ENCODE measurements around the gene NTHL1.

The NTHL1 gene

DNA sequence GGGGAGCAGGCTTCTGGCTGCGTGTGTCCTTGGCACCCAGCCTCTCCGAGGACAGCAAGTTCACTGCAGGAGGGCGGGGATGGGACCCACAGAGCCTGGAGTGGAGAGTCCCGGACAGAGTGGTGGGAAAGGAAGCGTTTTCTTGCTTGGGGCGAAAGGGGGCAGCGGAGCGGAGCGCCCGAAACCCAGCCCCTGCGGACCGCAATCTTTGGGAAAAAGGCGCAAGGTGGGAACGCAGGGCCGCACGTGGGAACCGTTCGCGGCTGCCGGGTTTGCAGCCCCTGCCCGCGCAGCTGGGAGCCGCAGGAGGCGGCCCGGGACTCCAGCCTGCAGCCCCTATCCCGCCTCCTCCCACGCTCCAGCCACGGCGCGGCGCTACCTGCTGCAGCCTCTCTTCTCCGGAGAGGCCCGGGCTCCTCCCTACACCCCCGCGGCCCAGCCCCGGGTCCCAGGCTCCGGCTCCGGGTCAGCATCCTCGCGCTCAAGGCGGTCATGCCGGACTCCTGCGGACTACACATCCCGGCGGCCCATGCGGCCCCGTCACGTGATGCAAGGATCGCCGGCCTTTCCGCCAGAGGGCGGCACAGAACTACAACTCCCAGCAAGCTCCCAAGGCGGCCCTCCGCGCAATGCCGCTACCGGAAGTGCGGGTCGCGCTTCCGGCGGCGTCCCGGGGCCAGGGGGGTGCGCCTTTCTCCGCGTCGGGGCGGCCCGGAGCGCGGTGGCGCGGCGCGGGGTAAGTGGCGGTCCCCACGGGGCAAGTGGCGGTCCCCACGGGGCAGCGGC is at the start of gene NTHL1, which contains the start of gene TSC2:
TSS of gene NTHL1 (minus strand) at position 505 of the 786 bp plus-strand sequence. CDS start at position 494, 11 bp downstream.
TSS of gene TSC2 (plus strand) at position 656 of the 786 bp plus-strand sequence. CDS start 631 bp downstream, outside the sequence.
- Histone ChIP-seq H2AFZ (ENCODE audit: low read length, unreplicated experiment) (peak within 1 kb of the TSS; percentile 95), H3K27me3 (ENCODE audit: insufficient read depth, low read length) (no peaks in the 10 kb centered on the region), H3K79me2 (ENCODE audit: control insufficient read depth, insufficient read depth, low read length, unreplicated experiment) (peaks cover 13% of the 10 kb centered on the region), H3K4me3 (ENCODE audit: low read depth, low read length) (peak within 1 kb of the TSS; percentile 90), H3K36me3 (ENCODE audit: insufficient read depth, low read length) (no peaks in the 10 kb centered on the region), H3K4me1 (ENCODE audit: control insufficient read depth, insufficient read depth, low read length, unreplicated experiment) (peaks cover 13% of the 10 kb centered on the region), H3K27ac (ENCODE audit: low read depth, low read length) (no peak within 1 kb of the TSS)

DNA sequence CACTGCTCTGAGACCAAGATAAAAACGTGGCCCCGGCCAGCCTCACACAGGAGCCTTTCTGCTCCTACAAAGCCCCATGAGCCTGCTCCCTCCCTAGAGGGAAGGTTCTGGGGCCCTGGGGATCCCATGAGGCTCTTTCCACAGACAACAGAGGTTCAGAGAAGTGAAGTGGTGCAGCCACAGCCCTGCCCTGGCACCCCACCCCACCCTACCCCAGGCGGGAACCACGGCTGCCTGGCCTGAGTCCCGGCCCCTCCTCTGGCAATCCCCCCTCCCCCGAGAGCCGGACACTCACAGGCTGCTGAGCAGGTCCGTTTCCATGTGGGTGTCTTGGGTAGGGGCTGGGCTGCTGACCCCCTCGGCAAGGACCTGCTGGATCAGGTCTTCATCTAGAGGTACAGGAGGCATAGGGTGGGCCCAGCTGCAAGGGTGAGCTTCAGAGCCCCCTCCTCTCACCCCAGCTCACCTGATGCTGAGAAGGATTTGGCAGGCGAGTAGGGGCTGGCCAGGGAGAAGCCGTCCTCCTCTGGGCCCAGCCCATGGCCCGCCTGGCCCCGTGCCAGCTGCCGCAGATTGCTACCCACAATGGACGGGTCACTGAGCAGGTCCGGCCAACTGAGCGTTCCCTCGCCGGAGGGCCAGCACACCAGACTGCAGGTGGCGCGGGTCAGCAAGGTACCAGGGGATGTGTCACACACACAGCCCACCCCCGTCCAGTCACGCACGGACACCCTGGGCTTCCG is 49.4 kb upstream of the NTHL1 start:
- H3K4me3 ChIP-seq (ENCODE audit: low read depth, low read length) = no peak overlapping the region
- no peaks in the 10 kb centered on the region for H3K27me3 ChIP-seq (ENCODE audit: insufficient read depth, low read length)
- peaks cover 9% of the 10 kb centered on the region for H3K4me1 ChIP-seq (ENCODE audit: control insufficient read depth, insufficient read depth, low read length, unreplicated experiment)
- no peak overlapping the region for H2AFZ ChIP-seq (ENCODE audit: low read length, unreplicated experiment)
- no peaks in the 10 kb centered on the region for H3K79me2 ChIP-seq (ENCODE audit: control insufficient read depth, insufficient read depth, low read length, unreplicated experiment)
- no peak overlapping the region for H3K27ac ChIP-seq (ENCODE audit: low read depth, low read length)
- H3K36me3 ChIP-seq (ENCODE audit: insufficient read depth, low read length) = peaks cover 6% of the 10 kb centered on the region; the same call in 1 of the 2 replicates

DNA sequence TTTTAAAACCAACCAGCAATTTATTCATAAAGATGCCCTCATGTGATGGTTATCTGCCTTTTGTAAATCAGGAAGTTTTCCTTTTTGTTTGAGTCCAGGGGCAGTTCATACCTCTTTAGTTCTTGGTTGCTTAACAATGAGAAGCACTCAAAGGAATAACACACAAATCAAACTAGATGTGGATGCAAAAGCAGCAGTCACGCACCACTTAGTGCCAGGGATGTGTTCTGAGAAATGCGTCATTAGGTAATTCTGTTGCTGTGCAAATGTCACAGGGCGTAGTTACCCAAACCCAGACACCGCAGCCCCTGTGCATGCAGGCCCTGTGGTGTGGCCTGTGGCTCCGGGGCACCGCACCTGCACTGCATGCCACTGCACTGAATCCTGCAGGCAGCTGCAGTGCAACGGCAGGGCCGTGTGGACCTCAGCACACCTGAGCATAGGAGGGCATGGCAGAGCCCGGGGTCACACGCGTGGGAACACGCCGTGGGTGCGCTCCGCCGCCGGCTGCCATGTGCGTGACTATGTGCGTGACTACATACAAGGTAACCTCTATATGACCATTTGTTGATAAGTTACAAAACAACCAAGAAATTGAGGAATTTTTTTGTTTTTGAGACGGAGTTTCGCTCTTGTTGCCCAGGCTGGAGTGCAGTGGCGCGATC is 48.4 kb upstream of the NTHL1 start:
- Histone ChIP-seq H3K27ac (ENCODE audit: low read depth, low read length) (peak overlapping the region; percentile 40; the same call in 1 of the 2 replicates), H3K4me3 (ENCODE audit: low read depth, low read length) (no peak overlapping the region), H3K27me3 (ENCODE audit: insufficient read depth, low read length) (no peaks in the 10 kb centered on the region), H2AFZ (ENCODE audit: low read length, unreplicated experiment) (no peak overlapping the region), H3K36me3 (ENCODE audit: insufficient read depth, low read length) (peaks cover 12% of the 10 kb centered on the region; the same call in 1 of the 2 replicates), H3K79me2 (ENCODE audit: control insufficient read depth, insufficient read depth, low read length, unreplicated experiment) (no peaks in the 10 kb centered on the region), H3K4me1 (ENCODE audit: control insufficient read depth, insufficient read depth, low read length, unreplicated experiment) (peaks cover 9% of the 10 kb centered on the region)

DNA sequence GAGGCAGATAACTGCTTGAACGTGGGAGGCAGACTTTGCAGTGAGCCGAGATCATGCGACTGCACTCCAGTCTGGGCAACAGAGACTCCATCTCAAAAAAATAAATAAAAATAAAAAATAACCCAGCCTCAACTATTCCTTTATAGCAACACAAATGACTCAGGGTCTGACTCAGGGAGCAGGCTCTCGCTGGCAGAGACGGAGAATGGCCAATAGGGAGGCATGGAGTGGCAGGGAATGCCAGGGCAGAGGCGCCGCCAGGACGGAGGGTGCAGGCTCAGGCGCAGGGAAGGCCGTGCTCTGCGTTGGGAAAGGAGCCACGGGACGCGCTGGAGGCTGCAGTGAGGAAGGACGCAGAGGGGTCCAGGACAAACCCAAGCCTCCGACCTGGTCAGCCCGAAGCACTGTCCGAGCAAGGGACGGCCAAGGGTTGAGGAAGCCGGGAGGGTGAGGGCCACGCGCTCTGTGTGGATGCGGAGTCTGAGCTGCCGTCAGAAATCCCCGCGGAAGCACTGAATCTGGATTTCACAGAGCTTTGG is 47.8 kb upstream of the NTHL1 start:
- H3K79me2 ChIP-seq (ENCODE audit: control insufficient read depth, insufficient read depth, low read length, unreplicated experiment) = no peaks in the 10 kb centered on the region
- peaks cover 9% of the 10 kb centered on the region for H3K4me1 ChIP-seq (ENCODE audit: control insufficient read depth, insufficient read depth, low read length, unreplicated experiment)
- no peak overlapping the region for H2AFZ ChIP-seq (ENCODE audit: low read length, unreplicated experiment)
- peaks cover 16% of the 10 kb centered on the region; the same call in 1 of the 2 replicates for H3K36me3 ChIP-seq (ENCODE audit: insufficient read depth, low read length)
- peak overlapping the region; percentile 40; the same call in 1 of the 2 replicates for H3K27ac ChIP-seq (ENCODE audit: low read depth, low read length)
- no peaks in the 10 kb centered on the region for H3K27me3 ChIP-seq (ENCODE audit: insufficient read depth, low read length)
- H3K4me3 ChIP-seq (ENCODE audit: low read depth, low read length) = no peak overlapping the region

DNA sequence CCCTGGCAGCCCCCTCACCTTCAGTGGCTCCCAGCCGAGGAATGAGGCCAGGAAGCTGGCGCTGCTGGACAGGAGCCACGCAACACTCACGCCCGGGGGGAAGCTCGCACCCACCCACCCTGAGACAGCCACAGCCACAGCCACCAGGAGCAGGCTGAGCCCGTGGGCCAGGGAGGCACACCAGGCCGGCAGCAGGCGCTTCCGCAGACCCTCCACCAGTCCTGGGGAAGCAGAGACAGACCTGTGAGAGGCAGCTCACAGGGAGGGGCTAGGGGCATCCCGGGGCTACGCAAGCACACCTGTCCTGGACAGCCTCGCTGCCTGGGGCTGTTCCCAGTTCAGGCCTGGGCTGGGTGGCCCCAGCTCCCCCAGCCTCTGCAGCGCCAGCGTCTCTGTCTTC is 46.2 kb upstream of the NTHL1 start:
- Histone ChIP-seq H3K27ac (ENCODE audit: low read depth, low read length) (no peak overlapping the region), H2AFZ (ENCODE audit: low read length, unreplicated experiment) (no peak overlapping the region), H3K4me3 (ENCODE audit: low read depth, low read length) (no peak overlapping the region), H3K4me1 (ENCODE audit: control insufficient read depth, insufficient read depth, low read length, unreplicated experiment) (peaks cover 9% of the 10 kb centered on the region), H3K79me2 (ENCODE audit: control insufficient read depth, insufficient read depth, low read length, unreplicated experiment) (no peaks in the 10 kb centered on the region), H3K36me3 (ENCODE audit: insufficient read depth, low read length) (peaks cover 21% of the 10 kb centered on the region; the same call in 1 of the 2 replicates), H3K27me3 (ENCODE audit: insufficient read depth, low read length) (no peaks in the 10 kb centered on the region)

DNA sequence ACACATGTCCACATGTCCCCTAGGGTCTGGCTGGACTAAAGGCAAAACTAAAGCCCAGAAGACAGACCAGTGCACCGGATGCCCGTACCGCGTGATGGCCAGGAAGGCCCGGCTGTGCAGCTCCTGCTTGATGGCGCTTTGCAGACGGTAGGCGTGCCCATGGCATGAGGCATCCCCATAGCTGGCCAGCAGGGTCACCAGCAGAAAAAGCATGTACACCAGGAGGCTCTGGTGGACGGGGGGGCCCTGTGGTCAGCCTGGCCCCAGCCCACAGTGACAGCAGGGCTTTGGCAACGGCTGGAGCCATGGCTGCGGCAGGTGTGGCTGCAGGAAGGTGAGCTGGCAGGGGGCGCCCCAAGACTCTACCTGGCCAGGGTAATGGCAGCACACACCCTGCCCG is 45.2 kb upstream of the NTHL1 start:
- Histone ChIP-seq H3K4me1 (ENCODE audit: control insufficient read depth, insufficient read depth, low read length, unreplicated experiment) (peaks cover 9% of the 10 kb centered on the region), H3K4me3 (ENCODE audit: low read depth, low read length) (no peak overlapping the region), H3K27ac (ENCODE audit: low read depth, low read length) (no peak overlapping the region), H3K79me2 (ENCODE audit: control insufficient read depth, insufficient read depth, low read length, unreplicated experiment) (no peaks in the 10 kb centered on the region), H2AFZ (ENCODE audit: low read length, unreplicated experiment) (no peak overlapping the region), H3K36me3 (ENCODE audit: insufficient read depth, low read length) (peaks cover 21% of the 10 kb centered on the region; the same call in 1 of the 2 replicates), H3K27me3 (ENCODE audit: insufficient read depth, low read length) (no peaks in the 10 kb centered on the region)

DNA sequence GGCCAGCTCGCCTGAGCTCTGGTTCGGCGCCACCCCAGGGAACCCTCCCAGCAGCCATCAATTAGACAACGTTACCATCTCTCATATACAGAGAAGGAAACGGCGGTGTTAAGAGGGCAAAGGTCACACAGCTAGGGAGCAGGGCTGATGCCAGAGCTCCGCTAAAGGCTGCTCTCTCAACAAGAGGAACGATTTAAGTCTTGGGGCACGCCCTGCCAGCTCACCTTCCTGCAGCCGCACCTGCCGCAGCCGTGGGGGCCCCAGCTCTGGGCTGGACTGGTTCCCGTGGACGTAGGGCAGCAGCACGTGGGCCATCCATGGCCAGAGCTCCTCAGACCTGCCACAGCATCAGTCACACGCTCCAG is 44.6 kb upstream of the NTHL1 start:
- H3K79me2 ChIP-seq (ENCODE audit: control insufficient read depth, insufficient read depth, low read length, unreplicated experiment) = no peaks in the 10 kb centered on the region
- no peaks in the 10 kb centered on the region for H3K27me3 ChIP-seq (ENCODE audit: insufficient read depth, low read length)
- no peak overlapping the region for H2AFZ ChIP-seq (ENCODE audit: low read length, unreplicated experiment)
- H3K36me3 ChIP-seq (ENCODE audit: insufficient read depth, low read length) = peaks cover 21% of the 10 kb centered on the region; the same call in 1 of the 2 replicates
- peaks cover 9% of the 10 kb centered on the region for H3K4me1 ChIP-seq (ENCODE audit: control insufficient read depth, insufficient read depth, low read length, unreplicated experiment)
- H3K27ac ChIP-seq (ENCODE audit: low read depth, low read length) = no peak overlapping the region
- no peak overlapping the region for H3K4me3 ChIP-seq (ENCODE audit: low read depth, low read length)

DNA sequence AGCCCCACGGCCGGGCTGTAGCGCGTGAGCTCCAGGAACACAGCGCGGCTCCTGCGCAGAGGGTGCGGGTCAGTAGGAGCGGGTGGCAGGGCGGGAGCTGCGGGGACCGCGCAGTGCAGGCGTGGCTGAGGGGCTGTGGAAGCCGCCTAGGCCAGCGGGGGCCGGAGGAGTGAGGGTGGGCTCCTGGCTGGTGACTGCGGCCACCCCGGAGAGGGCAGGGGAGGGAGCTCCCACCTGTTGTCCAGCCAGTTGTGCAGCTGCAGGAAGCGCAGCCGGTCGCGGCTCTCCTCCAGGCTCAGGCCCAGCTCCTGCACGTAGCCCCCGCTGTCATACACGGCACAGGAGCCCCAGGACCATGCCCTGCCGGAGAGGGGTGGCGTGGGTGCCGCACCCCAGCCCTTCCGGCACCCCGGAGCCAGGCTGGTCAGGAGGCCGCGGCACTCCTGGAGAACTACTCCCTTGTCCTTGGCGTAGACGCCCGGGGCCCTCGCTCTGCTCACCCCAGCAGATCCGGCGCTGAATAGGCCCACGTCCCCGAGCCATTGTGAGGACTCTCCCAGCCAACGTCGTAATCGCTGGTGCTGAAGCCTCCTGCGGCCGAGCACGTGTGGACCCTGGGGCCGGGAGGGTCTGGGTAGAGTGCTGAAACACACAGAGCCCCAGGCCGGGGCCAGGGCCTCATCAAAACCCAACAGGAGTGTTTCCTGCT is 44.1 kb upstream of the NTHL1 start:
- Histone ChIP-seq H2AFZ (ENCODE audit: low read length, unreplicated experiment) (no peak overlapping the region), H3K4me3 (ENCODE audit: low read depth, low read length) (no peak overlapping the region), H3K79me2 (ENCODE audit: control insufficient read depth, insufficient read depth, low read length, unreplicated experiment) (no peaks in the 10 kb centered on the region), H3K4me1 (ENCODE audit: control insufficient read depth, insufficient read depth, low read length, unreplicated experiment) (peaks cover 9% of the 10 kb centered on the region), H3K27me3 (ENCODE audit: insufficient read depth, low read length) (no peaks in the 10 kb centered on the region), H3K36me3 (ENCODE audit: insufficient read depth, low read length) (peaks cover 21% of the 10 kb centered on the region; the same call in 1 of the 2 replicates), H3K27ac (ENCODE audit: low read depth, low read length) (no peak overlapping the region)

DNA sequence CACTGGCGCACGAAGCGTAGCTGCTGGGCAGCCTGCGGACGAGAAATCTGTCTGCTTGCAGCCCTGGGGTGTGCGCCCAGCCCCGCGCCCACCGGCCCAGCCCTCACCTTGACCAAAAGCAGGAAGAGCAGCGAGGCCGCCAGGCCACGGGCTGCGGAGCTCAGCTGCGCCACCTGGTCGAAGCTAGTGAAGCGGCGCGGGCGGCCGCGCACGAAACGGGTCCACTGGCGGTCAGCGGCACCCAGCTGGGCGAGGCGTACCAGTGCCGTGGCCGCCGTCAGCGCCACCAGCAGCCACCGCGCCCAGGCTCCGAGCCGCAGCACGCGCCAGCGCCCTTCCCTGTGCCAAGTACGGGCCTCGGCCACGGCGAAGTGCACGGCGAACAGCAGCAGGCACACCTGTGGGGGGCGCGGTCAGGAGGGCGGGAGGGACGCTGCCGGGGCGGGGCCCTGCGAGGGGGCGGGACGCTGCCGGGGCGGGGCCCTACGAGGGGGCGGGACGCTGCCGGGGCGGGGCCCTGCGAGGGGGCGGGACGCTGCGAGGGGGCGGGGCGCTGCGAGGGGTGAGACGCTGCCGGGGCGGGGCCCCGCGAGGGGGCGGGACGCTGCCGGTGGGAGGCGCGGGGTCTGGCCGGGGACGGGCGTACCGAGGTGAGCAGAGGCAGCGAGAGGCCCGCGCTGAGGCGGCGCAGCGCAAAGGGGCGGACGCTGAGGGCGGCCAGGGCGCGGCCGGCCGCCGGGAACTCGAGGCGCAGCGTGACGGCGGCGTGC is 43.3 kb upstream of the NTHL1 start:
- Histone ChIP-seq H3K4me3 (ENCODE audit: low read depth, low read length) (no peak overlapping the region), H3K27me3 (ENCODE audit: insufficient read depth, low read length) (no peaks in the 10 kb centered on the region), H3K4me1 (ENCODE audit: control insufficient read depth, insufficient read depth, low read length, unreplicated experiment) (peaks cover 6% of the 10 kb centered on the region), H3K27ac (ENCODE audit: low read depth, low read length) (no peak overlapping the region), H3K36me3 (ENCODE audit: insufficient read depth, low read length) (peaks cover 21% of the 10 kb centered on the region; the same call in 1 of the 2 replicates), H3K79me2 (ENCODE audit: control insufficient read depth, insufficient read depth, low read length, unreplicated experiment) (no peaks in the 10 kb centered on the region), H2AFZ (ENCODE audit: low read length, unreplicated experiment) (no peak overlapping the region)
